H1 (cell line): Measurements from ENCODE around the gene TESMIN. TPM values are rescaled to one million over a fixed set of nuclear protein-coding genes. Genes with fewer than 3 reads are reported as not detected.

ENCODE experiments used
- CTCF ChIA-PET: fragments of 300-600 bp; sonication (Branson Sonifier 250); formaldehyde crosslinking; loops from one replicate; lab custom pipeline; 2021; ENCODE audit not compliant: partially characterized antibody; lab: Charles Lee
- POLR2A ChIA-PET: fragments of 300-600 bp; sonication (Branson Sonifier 250); formaldehyde crosslinking; loops from one replicate; lab custom pipeline; 2021; ENCODE audit warnings: inconsistent platforms; ENCODE audit not compliant: partially characterized antibody; lab: Charles Lee
- DNase-seq, 2 experiments: peaks; one replicate each; pipeline versions ENCODE4 v3.0.0 to v3.0.0-alpha.2; 2010 to 2022; ENCODE audit warnings: low spot score in 2 of 2, low read depth in 1 of 2, mixed read lengths in 1 of 2
- FAIRE-seq: peaks from 2 replicates; lab custom pipeline; 2011; peaks lifted over from hg19 to GRCh38; lab: Jason Lieb, UNC
- H2AFZ ChIP-seq: 2 replicates; pipeline ENCODE4 v1.8.1; 2012; ENCODE audit warnings: low read length, inconsistent platforms
- H2AK5ac ChIP-seq: 2 replicates; pipeline ENCODE4 v1.6.1; 2013; ENCODE audit warnings: low read depth, low read length
- H2BK120ac ChIP-seq: replicated peaks from 2 replicates; pipeline ENCODE3; 2013; ENCODE audit warnings: low read depth, low read length, inconsistent platforms
- H2BK12ac ChIP-seq: 2 replicates; pipeline ENCODE4 v1.6.1; 2013; ENCODE audit warnings: low read depth, low read length
- H2BK15ac ChIP-seq: 2 replicates; pipeline ENCODE4 v1.6.1; 2013; ENCODE audit warnings: low read length
- H2BK20ac ChIP-seq: 2 replicates; pipeline ENCODE4 v1.6.1; 2013; ENCODE audit warnings: low read length
- H2BK5ac ChIP-seq: 2 replicates; pipeline ENCODE4 v1.6.1; 2013; ENCODE audit warnings: low read depth, low read length
- H3K14ac ChIP-seq: 2 replicates; pipeline ENCODE4 v1.6.1; 2013; ENCODE audit warnings: inconsistent platforms; ENCODE audit not compliant: insufficient read length
- H3K18ac ChIP-seq: 2 replicates; pipeline ENCODE4 v1.6.1; 2013; ENCODE audit warnings: low read length; ENCODE audit errors: extremely low read depth
- H3K23ac ChIP-seq: 2 replicates; pipeline ENCODE4 v1.6.1; 2013; ENCODE audit warnings: inconsistent platforms; ENCODE audit not compliant: insufficient read length
- H3K23me2 ChIP-seq: 2 replicates; pipeline ENCODE4 v1.6.1; 2013; ENCODE audit warnings: low read depth, low read length
- H3K27ac ChIP-seq: 2 replicates; pipeline ENCODE4 v1.6.1; 2011; ENCODE audit warnings: low read depth, low read length, inconsistent platforms
- H3K27me3 ChIP-seq, 4 experiments: replicated peaks in 1 of 4; 1 replicate in 1 of 4; 2 replicates in 3 of 4; pipeline versions ENCODE4 v1.6.1 to v1.8.1; 2011 to 2013; ENCODE audit warnings: low read length in 3 of 4, mild to moderate bottlenecking in 3 of 4, inconsistent platforms in 2 of 4, mixed read lengths in 2 of 4, moderate library complexity in 1 of 4; ENCODE audit not compliant: control insufficient read depth in 3 of 4, insufficient read depth in 3 of 4; ENCODE audit errors: extremely low read depth in 1 of 4
- H3K36me3 ChIP-seq, 4 experiments: 2 replicates each; pipeline versions ENCODE4 v1.6.1 to v1.8.1; 2011 to 2013; ENCODE audit warnings: mild to moderate bottlenecking in 4 of 4, low read length in 3 of 4, moderate library complexity in 2 of 4, control low read depth in 1 of 4, inconsistent platforms in 1 of 4; ENCODE audit not compliant: insufficient read depth in 4 of 4, control insufficient read depth in 2 of 4
- H3K4ac ChIP-seq: replicated peaks from 2 replicates; pipeline ENCODE3; 2013; ENCODE audit warnings: low read length, low read depth, mixed read lengths, inconsistent platforms; ENCODE audit not compliant: insufficient read length
- H3K4me1 ChIP-seq, 4 experiments: replicated peaks in 1 of 4; 1 replicate in 1 of 4; 2 replicates in 3 of 4; pipeline versions ENCODE4 v1.6.1 to v1.8.1; 2011 to 2013; ENCODE audit warnings: low read length in 3 of 4, inconsistent platforms in 2 of 4, mixed read lengths in 1 of 4; ENCODE audit not compliant: insufficient read depth in 4 of 4, control insufficient read depth in 3 of 4
- H3K4me2 ChIP-seq, 2 experiments: 2 replicates each; pipeline versions ENCODE4 v1.6.1 to v1.8.1; 2011 to 2013; ENCODE audit warnings: low read depth in 2 of 2, low read length in 2 of 2, control low read depth in 1 of 2, inconsistent platforms in 1 of 2, mild to moderate bottlenecking in 1 of 2; ENCODE audit not compliant: insufficient read depth in 1 of 2
- H3K4me3 ChIP-seq, 4 experiments: fragments of 200-600, 300-600 bp in 1 of 4; sonication (generic), shearing (Covaris generic), sonication (Bioruptor Twin) in 1 of 4; 2 replicates each; pipeline versions ENCODE4 v1.5.1 to v1.8.1; 2011 to 2016; ENCODE audit warnings: low read length in 4 of 4, low read depth in 3 of 4, control low read depth in 2 of 4, inconsistent platforms in 2 of 4, mild to moderate bottlenecking in 2 of 4, mixed read lengths in 1 of 4, moderate library complexity in 1 of 4; ENCODE audit not compliant: insufficient read depth in 2 of 4; ENCODE audit errors: extremely low read depth in 1 of 4
- H3K56ac ChIP-seq: replicated peaks from 2 replicates; pipeline ENCODE3; 2013; ENCODE audit warnings: low read depth, mild to moderate bottlenecking, mixed read lengths, low read length, inconsistent platforms; ENCODE audit not compliant: insufficient read length
- H3K79me1 ChIP-seq: 2 replicates; pipeline ENCODE4 v1.6.1; 2013; ENCODE audit warnings: low read depth, low read length, control low read depth
- H3K79me2 ChIP-seq, 2 experiments: 2 replicates each; pipeline versions ENCODE4 v1.6.1 to v1.8.1; 2012 to 2013; ENCODE audit warnings: low read length in 2 of 2, mild to moderate bottlenecking in 2 of 2, inconsistent platforms in 1 of 2; ENCODE audit not compliant: insufficient read depth in 2 of 2, control insufficient read depth in 1 of 2
- H3K9ac ChIP-seq, 4 experiments: replicated peaks in 1 of 4; 1 replicate in 1 of 4; 2 replicates in 3 of 4; pipeline versions ENCODE4 v1.6.1 to v1.8.1; 2011 to 2013; ENCODE audit warnings: low read depth in 3 of 4, low read length in 3 of 4, control low read depth in 2 of 4, mild to moderate bottlenecking in 2 of 4, moderate library complexity in 2 of 4, inconsistent platforms in 1 of 4; ENCODE audit errors: extremely low read depth in 1 of 4
- H3K9me3 ChIP-seq, 2 experiments: 2 replicates each; pipeline versions ENCODE4 v1.6.1 to v1.8.1; 2012 to 2013; ENCODE audit warnings: mild to moderate bottlenecking in 2 of 2, moderate library complexity in 2 of 2, control low read depth in 1 of 2, inconsistent platforms in 1 of 2, low read depth in 1 of 2, low read length in 1 of 2, mixed read lengths in 1 of 2; ENCODE audit not compliant: insufficient read depth in 2 of 2
- H4K20me1 ChIP-seq, 2 experiments: replicated peaks in 1 of 2; 2 replicates each; pipeline versions ENCODE3 to v1.8.1; 2011 to 2013; ENCODE audit warnings: inconsistent platforms in 2 of 2, low read length in 2 of 2, mild to moderate bottlenecking in 1 of 2; ENCODE audit not compliant: insufficient read depth in 2 of 2, control insufficient read depth in 1 of 2
- H4K5ac ChIP-seq: 2 replicates; pipeline ENCODE4 v1.6.1; 2013; ENCODE audit warnings: low read length, low read depth, mixed read lengths, inconsistent platforms; ENCODE audit not compliant: insufficient read length
- H4K8ac ChIP-seq: 2 replicates; pipeline ENCODE4 v1.8.0; 2013; ENCODE audit warnings: mild to moderate bottlenecking, moderate library complexity, low read length, inconsistent platforms; ENCODE audit not compliant: insufficient read depth; ENCODE audit errors: extremely low read depth
- H4K91ac ChIP-seq: replicated peaks from 2 replicates; pipeline ENCODE3; 2013; ENCODE audit warnings: low read length, mixed read lengths, inconsistent platforms; ENCODE audit not compliant: insufficient read length
- BCL11A ChIP-seq, 2 experiments: IDR thresholded peaks; one replicate each; pipeline ENCODE4 v1.6.1; 2011; ENCODE audit warnings: low read depth in 2 of 2, low read length in 2 of 2, mild to moderate bottlenecking in 2 of 2
- CBX5 ChIP-seq: fragments of 300-800, 300-1000 bp; sonication (generic); IDR thresholded peaks from 2 replicates; pipeline ENCODE4 v1.7.1; 2016; ENCODE audit warnings: antibody characterized with exemption, low read length, low read depth
- EZH2 ChIP-seq: fragments of 200-600 bp; sonication (generic); IDR thresholded peaks from 2 replicates; pipeline ENCODE4 v1.7.1; 2012; ENCODE audit warnings: low read depth, mild to moderate bottlenecking, moderate library complexity, low read length, inconsistent platforms; ENCODE audit not compliant: severe bottlenecking
- POLR2AphosphoS5 ChIP-seq: IDR thresholded peaks from 2 replicates; pipeline ENCODE4 v1.6.1; 2011; ENCODE audit warnings: low read depth, low read length
- RXRA ChIP-seq: IDR thresholded peaks from 2 replicates; pipeline ENCODE4 v1.6.1; 2011; ENCODE audit warnings: low read depth, mild to moderate bottlenecking, low read length, moderate library complexity; ENCODE audit not compliant: insufficient read depth
- WGBS, 2 experiments: shearing (Covaris generic) in 1 of 2; methylation state at CpG; one replicate each; pipeline versions ENCODE4 v1.1.6 to v1.1.7; 2013 to 2015; ENCODE audit warnings: low lambda C conversion rate in 2 of 2, mixed read lengths in 2 of 2, inconsistent platforms in 1 of 2, low coverage in 1 of 2, missing lambda C conversion rate in 1 of 2; ENCODE audit not compliant: insufficient replicate concordance in 2 of 2, insufficient coverage in 1 of 2, insufficient read length in 1 of 2; ENCODE audit errors: extremely low coverage in 1 of 2, missing lambda C conversion rate in 1 of 2; 5-methylcytosine and 5-hydroxymethylcytosine counted together
- polyA plus RNA-seq, 7 experiments: library from polyadenylated mRNA; depleted of rRNA in 3 of 7; stranded (reverse) in 5 of 7; unstranded in 2 of 7; fragments of >200 nt in 5 of 7; fragments of 200-250 nt in 2 of 7; gene quantifications; 1 replicate in 5 of 7; 2 replicates in 1 of 7; 4 replicates in 1 of 7; pipeline versions ENCODE4 v1.2.1 to v1.2.3, GENCODE V29; 2011 to 2013; ENCODE audit warnings: missing spikeins in 2 of 7, mixed read lengths in 2 of 7
- total RNA-seq: library from RNA; stranded (reverse); fragmentation: NEBNext Ultra II Directional; extraction: Animal tissue kit (Norgen Biotek cat#: 25700); gene quantifications from 2 replicates; pipeline ENCODE4 v1.2.1, GENCODE V29; 2021
- TF ChIP-seq, protein P1 (sequence below), 3 experiments: IDR thresholded peaks; 1 replicate in 2 of 3; 2 replicates in 1 of 3; pipeline versions ENCODE4 v1.5.1 to v1.6.1; 2011; ENCODE audit warnings: low read length in 3 of 3, mild to moderate bottlenecking in 3 of 3, inconsistent platforms in 2 of 3, low read depth in 1 of 3, moderate library complexity in 1 of 3; ENCODE audit not compliant: insufficient read depth in 1 of 3; ENCODE audit errors: control extremely low read depth in 1 of 3

Gene TESMIN
- total and polyA plus RNA-seq, 2 of the 8 experiments (the other 6 are each of a cell fraction or from before 2014, with no cell fraction given) = 22.6 to 61.1 TPM

DNA sequence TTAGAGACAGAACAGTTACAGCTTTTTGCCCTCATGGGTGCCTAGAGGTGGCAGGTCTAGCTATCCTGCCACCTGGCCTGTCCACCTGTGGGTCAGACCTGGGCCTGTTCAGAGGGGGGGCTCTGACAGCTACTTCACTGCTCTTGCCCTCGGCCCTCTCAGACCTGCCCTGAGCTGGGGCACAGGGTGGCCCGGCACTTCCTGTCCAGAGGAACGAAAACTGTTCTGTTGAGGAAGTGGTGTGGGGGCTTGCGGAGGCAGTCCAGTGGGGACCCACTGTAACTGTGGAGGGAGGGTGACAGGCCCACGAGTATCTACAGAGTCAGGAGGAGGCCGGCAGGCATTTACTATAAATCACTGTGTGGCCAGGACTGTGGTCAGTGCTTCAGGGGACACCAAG, 16.2 kb downstream of the TESMIN start:
- no peak overlapping the region for H2BK15ac ChIP-seq
- H4K8ac ChIP-seq = no peak overlapping the region
- no peak overlapping the region for H2BK20ac ChIP-seq
- 97% methylated on average over 6 of the region's 6 CpGs; no CpG with 5 or more reads in 1 of the 2 experiments for WGBS, 2 experiments
- no peak overlapping the region for H3K4me2 ChIP-seq
- no peaks in the 10 kb centered on the region for H3K79me2 ChIP-seq
- no peak overlapping the region for H3K27ac ChIP-seq
- no peak overlapping the region for H3K9ac ChIP-seq
- no peak overlapping the region for H2AK5ac ChIP-seq
- H2AFZ ChIP-seq = no peak overlapping the region
- DNase-seq (no peak), FAIRE-seq (no peak)
- no peaks in the 10 kb centered on the region for H3K4me1 ChIP-seq
- no peak overlapping the region for H3K4me3 ChIP-seq
- no peaks in the 10 kb centered on the region for H3K23me2 ChIP-seq
- H3K14ac ChIP-seq = no peak overlapping the region
- no peak overlapping the region for H4K91ac ChIP-seq
- no peak overlapping the region for H4K5ac ChIP-seq
- no peak overlapping the region for H3K18ac ChIP-seq
- H3K56ac ChIP-seq = no peak overlapping the region
- no peak overlapping the region for H2BK120ac ChIP-seq
- no peak overlapping the region for H3K23ac ChIP-seq
- no peak overlapping the region for H2BK12ac ChIP-seq
- H3K36me3 ChIP-seq = peaks cover 3 to 29% (median 14%) of the 10 kb centered on the region in 4 experiments; a peak in 7 of 8 replicates
- H3K79me1 ChIP-seq = 0 out of 2 replicates have a peak, but pooled peaks cover 3% of the 10 kb centered on the region
- H4K20me1 ChIP-seq = peaks cover 2% of the 10 kb centered on the region in 2 experiments
- POLR2A ChIA-PET = interaction anchor here (1.1 to 6.1 kb wide), 6 partner anchors 9 to 92 kb away, joined by 3 to 32 read pairs (median 5); no protein-coding TSS in a partner anchor
- no peak for TF ChIP-seq BCL11A (IDR thresholded peaks at IDR 0.05; ENCODE audit: low read depth in 2 of 2, low read length in 2 of 2)
- no peak for TF ChIP-seq EZH2
- TF ChIP-seq, protein P1, sequence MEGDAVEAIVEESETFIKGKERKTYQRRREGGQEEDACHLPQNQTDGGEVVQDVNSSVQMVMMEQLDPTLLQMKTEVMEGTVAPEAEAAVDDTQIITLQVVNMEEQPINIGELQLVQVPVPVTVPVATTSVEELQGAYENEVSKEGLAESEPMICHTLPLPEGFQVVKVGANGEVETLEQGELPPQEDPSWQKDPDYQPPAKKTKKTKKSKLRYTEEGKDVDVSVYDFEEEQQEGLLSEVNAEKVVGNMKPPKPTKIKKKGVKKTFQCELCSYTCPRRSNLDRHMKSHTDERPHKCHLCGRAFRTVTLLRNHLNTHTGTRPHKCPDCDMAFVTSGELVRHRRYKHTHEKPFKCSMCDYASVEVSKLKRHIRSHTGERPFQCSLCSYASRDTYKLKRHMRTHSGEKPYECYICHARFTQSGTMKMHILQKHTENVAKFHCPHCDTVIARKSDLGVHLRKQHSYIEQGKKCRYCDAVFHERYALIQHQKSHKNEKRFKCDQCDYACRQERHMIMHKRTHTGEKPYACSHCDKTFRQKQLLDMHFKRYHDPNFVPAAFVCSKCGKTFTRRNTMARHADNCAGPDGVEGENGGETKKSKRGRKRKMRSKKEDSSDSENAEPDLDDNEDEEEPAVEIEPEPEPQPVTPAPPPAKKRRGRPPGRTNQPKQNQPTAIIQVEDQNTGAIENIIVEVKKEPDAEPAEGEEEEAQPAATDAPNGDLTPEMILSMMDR (IDR thresholded peaks at IDR 0.05; ENCODE audit: control extremely low read depth in 1 of 3, insufficient read depth in 1 of 3, low read depth in 1 of 3, low read length in 3 of 3) = no peak
- no peak for TF ChIP-seq RXRA
- no peak for TF ChIP-seq POLR2AphosphoS5
- no peak for TF ChIP-seq CBX5
- H3K9me3 ChIP-seq = no peaks in the 10 kb centered on the region
- CTCF ChIA-PET = interaction anchor here (0.6 to 1.4 kb wide), 5 partner anchors 9 to 124 kb away, joined by 3 read pairs; no protein-coding TSS in a partner anchor
- no peaks in the 10 kb centered on the region for H3K27me3 ChIP-seq
- H2BK5ac ChIP-seq = no peak overlapping the region
- no peak overlapping the region for H3K4ac ChIP-seq
